ENCODE data around the gene SLC2A9.
A peak's percentile ranks its signal among the peaks of the same experiment; 100 is the strongest.

The SLC2A9 gene

GRCh38 chr4:9924750-9925149 is 96.5 kb downstream of the SLC2A9 start:
- DNase-seq = no peak

- DNase-seq = no peak
These were observed 98.0 kb downstream of the SLC2A9 start for GRCh38 chr4:9923195-9923812.

GRCh38 chr4:9921326-9921725 is 100.0 kb downstream of the SLC2A9 start:
- no peak for DNase-seq

- no peak for DNase-seq
These were observed 101.3 kb downstream of the SLC2A9 start for GRCh38 chr4:9920029-9920428.

GRCh38 chr4:9919047-9919446 is 102.2 kb downstream of the SLC2A9 start:
- no peak for DNase-seq

GRCh38 chr4:9918484-9918883 is 102.8 kb downstream of the SLC2A9 start:
- DNase-seq = no peak

- no peak for DNase-seq
These were observed 104.4 kb downstream of the SLC2A9 start for GRCh38 chr4:9916937-9917336.

GRCh38 chr4:9916346-9916745 is 105.0 kb downstream of the SLC2A9 start:
- no peak for DNase-seq

GRCh38 chr4:9913846-9914245 is 107.5 kb downstream of the SLC2A9 start:
- DNase-seq = no peak

- DNase-seq = no peak
These were observed 114.3 kb downstream of the SLC2A9 start for GRCh38 chr4:9906996-9907395.

- no peak for DNase-seq
These were observed 116.2 kb downstream of the SLC2A9 start for GRCh38 chr4:9904976-9905587.

GRCh38 chr4:9903317-9903716 is 118.0 kb downstream of the SLC2A9 start:
- no peak for DNase-seq

- DNase-seq = no peak
These were observed 120.0 kb downstream of the SLC2A9 start for GRCh38 chr4:9901257-9901656.

GRCh38 chr4:9900633-9901032 is 120.7 kb downstream of the SLC2A9 start:
- DNase-seq = peak in 3 of 4 experiments; percentile 27 to 57 (median 40)

- DNase-seq = no peak
These were observed 121.8 kb downstream of the SLC2A9 start for GRCh38 chr4:9899306-9900055.

- DNase-seq = peak; percentile 27 to 64 (median 58)
These were observed 122.5 kb downstream of the SLC2A9 start for GRCh38 chr4:9898596-9899305.

- peak in 1 of 4 experiments; percentile 3 for DNase-seq
These were observed 126.0 kb downstream of the SLC2A9 start for GRCh38 chr4:9895333-9895705.

- DNase-seq = peak; percentile 56 to 70 (median 62)
These were observed 126.5 kb downstream of the SLC2A9 start for GRCh38 chr4:9894644-9895332.

GRCh38 chr4:9893329-9894108 is 127.8 kb downstream of the SLC2A9 start:
- DNase-seq = no peak

GRCh38 chr4:9891740-9892139 is 129.6 kb downstream of the SLC2A9 start:
- no peak for DNase-seq

- peak in 3 of 4 experiments; percentile 7 to 31 (median 21) for DNase-seq
These were observed 130.2 kb downstream of the SLC2A9 start for GRCh38 chr4:9891056-9891455.

GRCh38 chr4:9889306-9889705 is 132.0 kb downstream of the SLC2A9 start:
- DNase-seq = no peak
